HAP-1 (cell line): ENCODE data around the gene TRAIP.
"Not testable (repeated sequence)": the region's sequence is repeated elsewhere in the genome, so short reads cannot be mapped to it uniquely, and the experiment has no call there.

ENCODE experiments used
- DNase-seq, 2 experiments: peaks; one replicate each; pipeline ENCODE4 v3.0.0-alpha.2; 2016 to 2020; ENCODE audit warnings: low spot score in 2 of 2
- H3K27me3 ChIP-seq: fragments of 250-450 bp; sonication (Bioruptor Pico); 2 replicates; pipeline ENCODE4 v1.5.1; 2020; ENCODE audit warnings: low read depth, mild to moderate bottlenecking, moderate library complexity
- H3K36me3 ChIP-seq: fragments of 250-450 bp; sonication (Bioruptor Pico); replicated peaks from 2 replicates; pipeline ENCODE4 v1.5.1; 2020; ENCODE audit warnings: mild to moderate bottlenecking
- H3K4me1 ChIP-seq: fragments of 250-450 bp; sonication (Bioruptor Pico); 2 replicates; pipeline ENCODE4 v1.5.1; 2020; ENCODE audit warnings: mild to moderate bottlenecking
- H3K4me3 ChIP-seq: fragments of 250-450 bp; sonication (Bioruptor Pico); 2 replicates; pipeline ENCODE4 v1.5.1; 2020; ENCODE audit warnings: mild to moderate bottlenecking, moderate library complexity
- H3K9me3 ChIP-seq: fragments of 250-450 bp; sonication (Bioruptor Pico); 2 replicates; pipeline ENCODE4 v1.5.1; 2020; ENCODE audit warnings: mild to moderate bottlenecking, moderate library complexity
- in situ Hi-C: fragments of 300-500 bp; cut with MboI; formaldehyde crosslinking; loops from 3 replicates; pipeline ENCODE4 v1.14.3; 2020; ENCODE audit warnings: low sequenced_read_pairs, inconsistent platforms, mixed read lengths

TRAIP gene

GRCh38 chr3:49826016-49826415, 30.3 kb downstream of the TRAIP start:
- H3K36me3 ChIP-seq = peaks cover 28% of the 10 kb centered on the region
- no peaks in the 10 kb centered on the region; the same call in 1 of the 2 replicates for H3K4me1 ChIP-seq
- H3K4me3 ChIP-seq = no peak overlapping the region
- in situ Hi-C loops = loop anchor here (25.0 kb wide), 1 partner anchor 289 kb away; no protein-coding TSS in a partner anchor
- H3K9me3 ChIP-seq = no peaks in the 10 kb centered on the region
- no peak for DNase-seq
- no peaks in the 10 kb centered on the region for H3K27me3 ChIP-seq

- in situ Hi-C loops, H3K4me1 ChIP-seq, H3K4me3 ChIP-seq, H3K9me3 ChIP-seq, H3K36me3 ChIP-seq, H3K27me3 ChIP-seq, DNase-seq: not testable (repeated sequence)
Observed at GRCh38 chr3:49823131-49823530, 33.2 kb downstream of the TRAIP start.

- no peaks in the 10 kb centered on the region for H3K27me3 ChIP-seq
- H3K36me3 ChIP-seq = no peaks in the 10 kb centered on the region
- no peaks in the 10 kb centered on the region for H3K9me3 ChIP-seq
- no peaks in the 10 kb centered on the region for H3K4me1 ChIP-seq
- no peak within 1 kb of the TSS for H3K4me3 ChIP-seq
- in situ Hi-C loops = no loop called here
- DNase-seq = no peak
Observed at GRCh38 chr3:49813497-49814174, 42.7 kb downstream of the TRAIP start, which contains the start of gene UBA7. Gene UBA7 (minus strand): TSS chr3:49813953. CDS start chr3:49813787, 166 bp downstream.

- H3K9me3 ChIP-seq = no peaks in the 10 kb centered on the region
- no peaks in the 10 kb centered on the region for H3K36me3 ChIP-seq
- no peak for DNase-seq
- H3K4me1 ChIP-seq = no peaks in the 10 kb centered on the region
- no peak overlapping the region for H3K4me3 ChIP-seq
- no peaks in the 10 kb centered on the region for H3K27me3 ChIP-seq
- in situ Hi-C loops = no loop called here
Observed at GRCh38 chr3:49812916-49813496, 43.4 kb downstream of the TRAIP start.

- Histone ChIP-seq H3K9me3 (no peaks in the 10 kb centered on the region), H3K4me3 (no peak overlapping the region), H3K4me1 (no peaks in the 10 kb centered on the region), H3K27me3 (no peaks in the 10 kb centered on the region), H3K36me3 (no peaks in the 10 kb centered on the region)
- no peak for DNase-seq
- in situ Hi-C loops = no loop called here
Observed at GRCh38 chr3:49807431-49808114, 48.8 kb downstream of the TRAIP start.

- H3K27me3 ChIP-seq = no peaks in the 10 kb centered on the region
- DNase-seq = no peak
- H3K36me3 ChIP-seq = no peaks in the 10 kb centered on the region
- no peak overlapping the region for H3K4me3 ChIP-seq
- in situ Hi-C loops = no loop called here
- no peaks in the 10 kb centered on the region for H3K9me3 ChIP-seq
- H3K4me1 ChIP-seq = no peaks in the 10 kb centered on the region
Observed at GRCh38 chr3:49806850-49807249, 49.5 kb downstream of the TRAIP start.

GRCh38 chr3:49805897-49806701, 50.3 kb downstream of the TRAIP start:
- H3K36me3 ChIP-seq = no peaks in the 10 kb centered on the region
- no peaks in the 10 kb centered on the region for H3K9me3 ChIP-seq
- H3K27me3 ChIP-seq = no peaks in the 10 kb centered on the region
- in situ Hi-C loops = no loop called here
- H3K4me1 ChIP-seq = no peaks in the 10 kb centered on the region
- no peak overlapping the region for H3K4me3 ChIP-seq
- DNase-seq = no peak

GRCh38 chr3:49805367-49805782, 51.0 kb downstream of the TRAIP start:
- H3K27me3 ChIP-seq = no peaks in the 10 kb centered on the region
- in situ Hi-C loops = no loop called here
- no peak for DNase-seq
- H3K9me3 ChIP-seq = no peaks in the 10 kb centered on the region
- no peaks in the 10 kb centered on the region for H3K36me3 ChIP-seq
- no peaks in the 10 kb centered on the region for H3K4me1 ChIP-seq
- H3K4me3 ChIP-seq = no peak overlapping the region

- Histone ChIP-seq H3K9me3 (no peaks in the 10 kb centered on the region), H3K4me1 (no peaks in the 10 kb centered on the region), H3K27me3 (no peaks in the 10 kb centered on the region), H3K4me3 (peak overlapping the region; percentile 92; the same call in 1 of the 2 replicates), H3K36me3 (no peaks in the 10 kb centered on the region)
- in situ Hi-C loops = no loop called here
- DNase-seq = no peak
Observed at GRCh38 chr3:49804141-49805041, 52.0 kb downstream of the TRAIP start.

GRCh38 chr3:49803465-49804140, 52.8 kb downstream of the TRAIP start:
- peak overlapping the region; percentile 92 for H3K4me3 ChIP-seq
- peak; percentile 34 to 72 for DNase-seq
- no peaks in the 10 kb centered on the region for H3K9me3 ChIP-seq
- H3K27me3 ChIP-seq = no peaks in the 10 kb centered on the region
- H3K4me1 ChIP-seq = no peaks in the 10 kb centered on the region
- no peaks in the 10 kb centered on the region for H3K36me3 ChIP-seq
- in situ Hi-C loops = no loop called here

- H3K4me1 ChIP-seq = no peaks in the 10 kb centered on the region
- peak; percentile 79 to 92 for DNase-seq
- in situ Hi-C loops = no loop called here
Observed at GRCh38 chr3:49802719-49803464, 53.5 kb downstream of the TRAIP start, which contains the start of gene INKA1. Gene INKA1 (plus strand): TSS chr3:49803261. CDS start chr3:49803393, 132 bp downstream.

GRCh38 chr3:49801160-49801559, 55.2 kb downstream of the TRAIP start:
- in situ Hi-C loops = no loop called here
- no peaks in the 10 kb centered on the region for H3K9me3 ChIP-seq
- no peaks in the 10 kb centered on the region for H3K27me3 ChIP-seq
- H3K4me1 ChIP-seq = no peaks in the 10 kb centered on the region
- H3K36me3 ChIP-seq = no peaks in the 10 kb centered on the region
- DNase-seq = no peak
- no peak overlapping the region for H3K4me3 ChIP-seq

More at GRCh38 chr3:49802719-49803464, 53.5 kb downstream of the TRAIP start, which contains the start of gene INKA1:
- no peaks in the 10 kb centered on the region for H3K9me3 ChIP-seq
- H3K4me3 ChIP-seq = peak within 1 kb of the TSS; percentile 92
- H3K27me3 ChIP-seq = no peaks in the 10 kb centered on the region
- no peaks in the 10 kb centered on the region for H3K36me3 ChIP-seq
